ENCODE results near the gene TOMM7. TPM values are rescaled to one million over a fixed set of nuclear protein-coding genes. Genes with fewer than 3 reads are reported as not detected.

Gene TOMM7
- total and polyA plus RNA-seq, 9 of the 15 experiments (the other 6 are each of a cell fraction or from before 2014, with no cell fraction given): 283 to 1,717 (median 638) TPM

GRCh38 chr7:22822486-22823141 lies at the start of gene TOMM7 (continued):
- TF ChIP-seq SMARCC2 (IDR thresholded peaks at IDR 0.05; ENCODE audit: low read depth): no peak
- no peak for TF ChIP-seq DEAF1 (CRISPR knock-in tag; IDR thresholded peaks at IDR 0.05)
- no peak for TF ChIP-seq ZNF143 (CRISPR knock-in tag; IDR thresholded peaks at IDR 0.05)
- TF ChIP-seq HMG20A (CRISPR knock-in tag; conservative IDR thresholded peaks at IDR 0.05): no peak
- TF ChIP-seq RB1 (IDR thresholded peaks at IDR 0.05; ENCODE audit: low read depth): 0 out of 2 replicates have a peak, but pooled peaks have one; percentile 32
- TF ChIP-seq ZNF511 (CRISPR knock-in tag; IDR thresholded peaks at IDR 0.05): no peak
- TF ChIP-seq, protein P1, sequence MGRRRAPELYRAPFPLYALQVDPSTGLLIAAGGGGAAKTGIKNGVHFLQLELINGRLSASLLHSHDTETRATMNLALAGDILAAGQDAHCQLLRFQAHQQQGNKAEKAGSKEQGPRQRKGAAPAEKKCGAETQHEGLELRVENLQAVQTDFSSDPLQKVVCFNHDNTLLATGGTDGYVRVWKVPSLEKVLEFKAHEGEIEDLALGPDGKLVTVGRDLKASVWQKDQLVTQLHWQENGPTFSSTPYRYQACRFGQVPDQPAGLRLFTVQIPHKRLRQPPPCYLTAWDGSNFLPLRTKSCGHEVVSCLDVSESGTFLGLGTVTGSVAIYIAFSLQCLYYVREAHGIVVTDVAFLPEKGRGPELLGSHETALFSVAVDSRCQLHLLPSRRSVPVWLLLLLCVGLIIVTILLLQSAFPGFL (CRISPR knock-in tag; IDR thresholded peaks at IDR 0.05): no peak
- TF ChIP-seq NCOA4 (IDR thresholded peaks at IDR 0.05; ENCODE audit: partially characterized antibody): no peak
- peak; percentile 88; the same call in 1 of the 2 replicates for TF ChIP-seq NR2C2 (CRISPR knock-in tag; IDR thresholded peaks at IDR 0.05)
- TF ChIP-seq NR2C2 (tag; IDR thresholded peaks at IDR 0.05): peak; percentile 98
- TF ChIP-seq ZKSCAN3 (CRISPR knock-in tag; IDR thresholded peaks at IDR 0.05): no peak
- no peak for TF ChIP-seq ZNF282 (CRISPR knock-in tag; IDR thresholded peaks at IDR 0.05)
- TF ChIP-seq, protein P2, sequence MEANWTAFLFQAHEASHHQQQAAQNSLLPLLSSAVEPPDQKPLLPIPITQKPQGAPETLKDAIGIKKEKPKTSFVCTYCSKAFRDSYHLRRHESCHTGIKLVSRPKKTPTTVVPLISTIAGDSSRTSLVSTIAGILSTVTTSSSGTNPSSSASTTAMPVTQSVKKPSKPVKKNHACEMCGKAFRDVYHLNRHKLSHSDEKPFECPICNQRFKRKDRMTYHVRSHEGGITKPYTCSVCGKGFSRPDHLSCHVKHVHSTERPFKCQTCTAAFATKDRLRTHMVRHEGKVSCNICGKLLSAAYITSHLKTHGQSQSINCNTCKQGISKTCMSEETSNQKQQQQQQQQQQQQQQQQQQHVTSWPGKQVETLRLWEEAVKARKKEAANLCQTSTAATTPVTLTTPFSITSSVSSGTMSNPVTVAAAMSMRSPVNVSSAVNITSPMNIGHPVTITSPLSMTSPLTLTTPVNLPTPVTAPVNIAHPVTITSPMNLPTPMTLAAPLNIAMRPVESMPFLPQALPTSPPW (CRISPR knock-in tag; IDR thresholded peaks at IDR 0.05): peak; percentile 10; the same call in 1 of the 2 replicates
- TF ChIP-seq, protein P3, sequence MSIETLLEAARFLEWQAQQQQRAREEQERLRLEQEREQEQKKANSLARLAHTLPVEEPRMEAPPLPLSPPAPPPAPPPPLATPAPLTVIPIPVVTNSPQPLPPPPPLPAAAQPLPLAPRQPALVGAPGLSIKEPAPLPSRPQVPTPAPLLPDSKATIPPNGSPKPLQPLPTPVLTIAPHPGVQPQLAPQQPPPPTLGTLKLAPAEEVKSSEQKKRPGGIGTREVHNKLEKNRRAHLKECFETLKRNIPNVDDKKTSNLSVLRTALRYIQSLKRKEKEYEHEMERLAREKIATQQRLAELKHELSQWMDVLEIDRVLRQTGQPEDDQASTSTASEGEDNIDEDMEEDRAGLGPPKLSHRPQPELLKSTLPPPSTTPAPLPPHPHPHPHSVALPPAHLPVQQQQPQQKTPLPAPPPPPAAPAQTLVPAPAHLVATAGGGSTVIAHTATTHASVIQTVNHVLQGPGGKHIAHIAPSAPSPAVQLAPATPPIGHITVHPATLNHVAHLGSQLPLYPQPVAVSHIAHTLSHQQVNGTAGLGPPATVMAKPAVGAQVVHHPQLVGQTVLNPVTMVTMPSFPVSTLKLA (conservative IDR thresholded peaks at IDR 0.05): peak; percentile 14 to 66; a peak in 2 of 4 replicates
- TF ChIP-seq MBD2 (IDR thresholded peaks at IDR 0.05; ENCODE audit: borderline replicate concordance, low read depth): peak; percentile 63; the same call in 1 of the 2 replicates
- TF ChIP-seq KDM5B (IDR thresholded peaks at IDR 0.05; ENCODE audit: insufficient replicate concordance, low read depth, low read length): peak; percentile 74
- TF ChIP-seq XRCC3 (IDR thresholded peaks at IDR 0.05): no peak
- TF ChIP-seq PRPF4 (IDR thresholded peaks at IDR 0.05; ENCODE audit: insufficient read depth, low read depth, low read length, poor library complexity, severe bottlenecking): no peak
- no peak for TF ChIP-seq HMGN3 (IDR thresholded peaks at IDR 0.05; ENCODE audit: borderline replicate concordance, extremely low read depth, insufficient read length, low read depth, low read length)
- no peak; the same call in 1 of the 2 replicates for TF ChIP-seq NCOA1 (IDR thresholded peaks at IDR 0.05; ENCODE audit: low read depth)
- TF ChIP-seq CREBBP (IDR thresholded peaks at IDR 0.05; ENCODE audit: low read depth, low read length): no peak
- no peak for TF ChIP-seq SAFB2 (IDR thresholded peaks at IDR 0.05; ENCODE audit: borderline replicate concordance, low read depth, low read length, severe bottlenecking)

Data from K562 (cell line).